H9 (cell line): ENCODE measurements around the gene DHX36. TPM values are rescaled to one million over a fixed set of nuclear protein-coding genes. Genes with fewer than 3 reads are reported as not detected.

Experiments used
- DNase-seq: peaks from one replicate; pipeline ENCODE4 v3.0.0-alpha.2; 2017
- H2AFZ ChIP-seq: one replicate; pipeline ENCODE4 v1.6.1; 2013; ENCODE audit warnings: mild to moderate bottlenecking, low read length, control low read depth, moderate library complexity
- H2AK5ac ChIP-seq: 2 replicates; pipeline ENCODE4 v1.6.1; 2013; ENCODE audit warnings: low read length, control low read depth, mixed read lengths; ENCODE audit not compliant: insufficient read length
- H2BK120ac ChIP-seq: one replicate; pipeline ENCODE4 v1.6.1; 2013; ENCODE audit warnings: low read depth, mild to moderate bottlenecking, low read length, control low read depth, inconsistent platforms; ENCODE audit not compliant: poor library complexity, severe bottlenecking
- H2BK12ac ChIP-seq: 2 replicates; pipeline ENCODE4 v1.6.1; 2013; ENCODE audit warnings: low read length, control low read depth, mixed read lengths, low read depth; ENCODE audit not compliant: insufficient read length
- H2BK15ac ChIP-seq: 2 replicates; pipeline ENCODE4 v1.6.1; 2013; ENCODE audit warnings: low read depth, low read length, control low read depth
- H2BK20ac ChIP-seq: one replicate; pipeline ENCODE4 v1.6.1; 2013; ENCODE audit warnings: low read depth, mild to moderate bottlenecking, low read length, control low read depth, inconsistent platforms; ENCODE audit not compliant: poor library complexity, severe bottlenecking
- H2BK5ac ChIP-seq: 2 replicates; pipeline ENCODE4 v1.6.1; 2013; ENCODE audit warnings: low read length, control low read depth, mixed read lengths; ENCODE audit not compliant: insufficient read length
- H3K14ac ChIP-seq: 2 replicates; pipeline ENCODE4 v1.6.1; 2013; ENCODE audit warnings: low read length, control low read depth; ENCODE audit not compliant: insufficient read depth
- H3K18ac ChIP-seq: 2 replicates; pipeline ENCODE4 v1.6.1; 2013; ENCODE audit warnings: low read depth, mild to moderate bottlenecking, mixed read lengths, low read length, control low read depth; ENCODE audit not compliant: insufficient read length
- H3K23ac ChIP-seq: 2 replicates; pipeline ENCODE4 v1.6.1; 2013; ENCODE audit warnings: low read length, control low read depth, mixed read lengths, low read depth; ENCODE audit not compliant: insufficient read length
- H3K23me2 ChIP-seq: 2 replicates; pipeline ENCODE4 v1.6.1; 2013; ENCODE audit warnings: low read depth, mild to moderate bottlenecking, mixed read lengths, low read length, control low read depth; ENCODE audit not compliant: insufficient read length, poor library complexity, severe bottlenecking
- H3K27ac ChIP-seq: 2 replicates; pipeline ENCODE4 v1.5.1; 2013; ENCODE audit warnings: low read length, control low read depth, mixed read lengths, low read depth; ENCODE audit not compliant: insufficient read length
- H3K27me3 ChIP-seq: 2 replicates; pipeline ENCODE4 v1.6.1; 2013; ENCODE audit warnings: low read length, control low read depth, inconsistent platforms; ENCODE audit not compliant: insufficient read depth
- H3K4ac ChIP-seq: 2 replicates; pipeline ENCODE4 v1.6.1; 2013; ENCODE audit warnings: low read depth, mild to moderate bottlenecking, control low read depth, inconsistent platforms, low read length, moderate library complexity
- H3K4me1 ChIP-seq: 2 replicates; pipeline ENCODE4 v1.6.1; 2013; ENCODE audit warnings: low read length, control low read depth, inconsistent platforms; ENCODE audit not compliant: insufficient read depth
- H3K4me2 ChIP-seq: 2 replicates; pipeline ENCODE4 v1.6.1; 2013; ENCODE audit warnings: low read length, control low read depth, mixed read lengths; ENCODE audit not compliant: insufficient read length, insufficient read depth
- H3K56ac ChIP-seq: 2 replicates; pipeline ENCODE4 v1.6.1; 2013; ENCODE audit warnings: low read depth, mild to moderate bottlenecking, mixed read lengths, low read length, control low read depth; ENCODE audit not compliant: insufficient read length
- H3K79me1 ChIP-seq: 2 replicates; pipeline ENCODE4 v1.6.1; 2013; ENCODE audit warnings: low read depth, mild to moderate bottlenecking, moderate library complexity, low read length, control low read depth, inconsistent platforms; ENCODE audit not compliant: insufficient read depth, poor library complexity, severe bottlenecking
- H3K79me2 ChIP-seq: 2 replicates; pipeline ENCODE4 v1.6.1; 2013; ENCODE audit warnings: low read length, control low read depth, inconsistent platforms; ENCODE audit not compliant: insufficient read depth
- H3K9ac ChIP-seq: 2 replicates; pipeline ENCODE4 v1.6.1; 2013; ENCODE audit warnings: low read length, control low read depth, mixed read lengths; ENCODE audit not compliant: insufficient read length; ENCODE audit errors: extremely low read depth
- H3K9me3 ChIP-seq: one replicate; pipeline ENCODE4 v1.6.1; 2013; ENCODE audit warnings: low read depth, low read length, inconsistent platforms; ENCODE audit not compliant: control insufficient read depth
- H3T11ph ChIP-seq: one replicate; pipeline ENCODE4 v1.6.1; 2013; ENCODE audit warnings: mild to moderate bottlenecking, low read length, control low read depth, inconsistent platforms
- H4K20me1 ChIP-seq: one replicate; pipeline ENCODE4 v1.6.1; 2013; ENCODE audit not compliant: control insufficient read depth, insufficient read length, insufficient read depth
- H4K5ac ChIP-seq: 2 replicates; pipeline ENCODE4 v1.6.1; 2013; ENCODE audit warnings: low read depth, mild to moderate bottlenecking, mixed read lengths, low read length, control low read depth; ENCODE audit not compliant: insufficient read length
- H4K8ac ChIP-seq: replicated peaks from 2 replicates; pipeline ENCODE4 v1.6.1; 2013; ENCODE audit warnings: low read length, control low read depth, mixed read lengths, low read depth; ENCODE audit not compliant: insufficient read length
- H4K91ac ChIP-seq: 2 replicates; pipeline ENCODE4 v1.6.1; 2013; ENCODE audit warnings: low read depth, mild to moderate bottlenecking, moderate library complexity, mixed read lengths, low read length, control low read depth; ENCODE audit not compliant: insufficient read length
- H3K27ac Mint-ChIP-seq, 3 experiments: 2 replicates in 2 of 3; 3 replicates in 1 of 3; pipeline ENCODE4 v1.8.0; 2020 to 2021; ENCODE audit warnings: mixed read lengths in 3 of 3, mild to moderate bottlenecking in 1 of 3, moderate library complexity in 1 of 3
- H3K27me3 Mint-ChIP-seq: 2 replicates; pipeline ENCODE4 v1.8.0; 2021; ENCODE audit warnings: low read depth, mild to moderate bottlenecking, moderate library complexity, mixed read lengths
- H3K36me3 Mint-ChIP-seq, 3 experiments: 2 replicates in 2 of 3; 3 replicates in 1 of 3; pipeline ENCODE4 v1.8.0; 2020 to 2021; ENCODE audit warnings: low read depth in 3 of 3, mixed read lengths in 3 of 3; ENCODE audit not compliant: insufficient read depth in 1 of 3
- H3K4me1 Mint-ChIP-seq, 2 experiments: 2 replicates each; pipeline ENCODE4 v1.8.0; 2020; ENCODE audit warnings: mixed read lengths in 2 of 2
- H3K4me3 Mint-ChIP-seq, 2 experiments: 2 replicates in 1 of 2; 3 replicates in 1 of 2; pipeline ENCODE4 v1.8.0; 2020 to 2021; ENCODE audit warnings: mild to moderate bottlenecking in 2 of 2, mixed read lengths in 2 of 2, moderate library complexity in 1 of 2
- H3K9me3 Mint-ChIP-seq, 2 experiments: 2 replicates in 1 of 2; 3 replicates in 1 of 2; pipeline ENCODE4 v1.8.0; 2020; ENCODE audit warnings: mild to moderate bottlenecking in 2 of 2, mixed read lengths in 2 of 2, moderate library complexity in 1 of 2
- WGBS: extraction: QIAGEN DNeasy Blood & Tissue Kit; methylation state at CpG from one replicate; pipeline ENCODE4 v1.1.7; 2013; ENCODE audit warnings: missing lambda C conversion rate, low lambda C conversion rate, mixed read lengths; ENCODE audit not compliant: insufficient read length; ENCODE audit errors: extremely low coverage; 5-methylcytosine and 5-hydroxymethylcytosine counted together
- total RNA-seq: library from RNA; stranded (reverse); gene quantifications from 2 replicates; pipeline ENCODE4 v1.2.1, GENCODE V29; 2021
- TF ChIP-seq, protein P1 (sequence below): fragments of 200-600 bp; sonication (generic); conservative IDR thresholded peaks from 3 replicates; pipeline ENCODE4 v1.8.0; 2021; ENCODE audit warnings: antibody characterized with exemption, mild to moderate bottlenecking

The DHX36 gene
- total RNA-seq, 1 experiment from 2014 or later = 103 TPM

DNA sequence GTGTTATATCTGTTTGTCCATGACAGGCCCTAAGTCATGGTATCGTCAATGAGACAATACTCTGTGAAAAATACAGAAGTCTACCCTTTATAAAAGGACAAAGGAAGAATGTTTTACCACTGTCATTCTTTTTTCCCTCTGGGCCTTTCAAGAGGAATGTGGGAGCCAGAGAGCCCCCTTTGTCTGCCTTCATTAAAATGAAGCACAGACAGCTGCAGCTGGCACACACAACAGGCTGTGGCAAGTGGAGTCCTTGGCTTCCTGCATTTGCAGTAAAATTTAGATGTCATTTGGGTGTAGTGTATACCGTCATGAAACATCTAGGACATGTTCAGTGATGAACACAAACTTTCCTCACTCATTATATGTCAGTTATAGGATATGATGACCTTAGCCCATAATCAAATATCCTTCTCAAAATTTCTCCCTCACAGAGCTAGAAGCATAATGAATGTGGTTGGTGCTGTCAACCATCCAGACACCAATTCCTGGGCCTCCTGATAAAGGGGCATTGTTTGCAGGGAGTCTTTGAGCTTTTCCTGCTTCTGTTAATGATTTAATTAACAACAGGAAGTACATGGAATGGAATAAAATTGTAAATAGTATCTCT, 76.4 kb downstream of the DHX36 start:
- no CpG with 5 or more reads among the region's 2 CpGs for WGBS
- H2AK5ac ChIP-seq = no peak overlapping the region
- no peak overlapping the region for H3K9ac ChIP-seq
- TF ChIP-seq, protein P1, sequence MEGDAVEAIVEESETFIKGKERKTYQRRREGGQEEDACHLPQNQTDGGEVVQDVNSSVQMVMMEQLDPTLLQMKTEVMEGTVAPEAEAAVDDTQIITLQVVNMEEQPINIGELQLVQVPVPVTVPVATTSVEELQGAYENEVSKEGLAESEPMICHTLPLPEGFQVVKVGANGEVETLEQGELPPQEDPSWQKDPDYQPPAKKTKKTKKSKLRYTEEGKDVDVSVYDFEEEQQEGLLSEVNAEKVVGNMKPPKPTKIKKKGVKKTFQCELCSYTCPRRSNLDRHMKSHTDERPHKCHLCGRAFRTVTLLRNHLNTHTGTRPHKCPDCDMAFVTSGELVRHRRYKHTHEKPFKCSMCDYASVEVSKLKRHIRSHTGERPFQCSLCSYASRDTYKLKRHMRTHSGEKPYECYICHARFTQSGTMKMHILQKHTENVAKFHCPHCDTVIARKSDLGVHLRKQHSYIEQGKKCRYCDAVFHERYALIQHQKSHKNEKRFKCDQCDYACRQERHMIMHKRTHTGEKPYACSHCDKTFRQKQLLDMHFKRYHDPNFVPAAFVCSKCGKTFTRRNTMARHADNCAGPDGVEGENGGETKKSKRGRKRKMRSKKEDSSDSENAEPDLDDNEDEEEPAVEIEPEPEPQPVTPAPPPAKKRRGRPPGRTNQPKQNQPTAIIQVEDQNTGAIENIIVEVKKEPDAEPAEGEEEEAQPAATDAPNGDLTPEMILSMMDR = no peak
- H2BK15ac ChIP-seq = no peak overlapping the region
- H3K27ac ChIP-seq = no peak overlapping the region
- no peak overlapping the region for H2BK120ac ChIP-seq
- no peaks in the 10 kb centered on the region for H3K4me1 ChIP-seq
- Mint-ChIP-seq H3K27ac (peak overlapping the region in 1 of 3 experiments; percentile 49; a peak in 1 of 7 replicates), H3K27me3 (no peaks in the 10 kb centered on the region), H3K9me3 (no peaks in the 10 kb centered on the region), H3K36me3 (peaks cover 7 to 28% (median 11%) of the 10 kb centered on the region in 3 experiments; a peak in 6 of 7 replicates), H3K4me1 (peaks cover 32 to 37% of the 10 kb centered on the region in 2 experiments), H3K4me3 (no peak overlapping the region)
- no peak overlapping the region for H2AFZ ChIP-seq
- H3K14ac ChIP-seq = no peak overlapping the region
- no peak overlapping the region for H4K91ac ChIP-seq
- no peaks in the 10 kb centered on the region for H3K79me1 ChIP-seq
- H2BK5ac ChIP-seq = no peak overlapping the region
- no peak overlapping the region for H3K4me2 ChIP-seq
- H4K20me1 ChIP-seq = no peaks in the 10 kb centered on the region
- no peak overlapping the region for H2BK12ac ChIP-seq
- no peaks in the 10 kb centered on the region for H3K9me3 ChIP-seq
- H3K23me2 ChIP-seq = no peaks in the 10 kb centered on the region
- H4K8ac ChIP-seq = no peak overlapping the region
- no peak overlapping the region for H3K23ac ChIP-seq
- no peaks in the 10 kb centered on the region for H3K79me2 ChIP-seq
- H4K5ac ChIP-seq = no peak overlapping the region
- no peaks in the 10 kb centered on the region for H3K27me3 ChIP-seq
- H3K4ac ChIP-seq = no peak overlapping the region
- no peak for DNase-seq
- H2BK20ac ChIP-seq = no peak overlapping the region
- no peak overlapping the region for H3T11ph ChIP-seq
- H3K56ac ChIP-seq = no peak overlapping the region
- H3K18ac ChIP-seq = no peak overlapping the region
